Skeletal muscle cell (primary cell): Measurements from ENCODE around the gene PROS1.
"Not testable (repeated sequence)": the region's sequence is repeated elsewhere in the genome, so short reads cannot be mapped to it uniquely, and the experiment has no call there.

ENCODE experiments used
- DNase-seq: peaks from one replicate; pipeline ENCODE4 v3.0.0-alpha.2; 2010; ENCODE audit warnings: low read depth
- H3K4me3 ChIP-seq: 2 replicates; pipeline ENCODE4 v1.5.1; 2011; ENCODE audit warnings: low read depth, mild to moderate bottlenecking, control low read depth, low read length, moderate library complexity

The PROS1 gene

DNA sequence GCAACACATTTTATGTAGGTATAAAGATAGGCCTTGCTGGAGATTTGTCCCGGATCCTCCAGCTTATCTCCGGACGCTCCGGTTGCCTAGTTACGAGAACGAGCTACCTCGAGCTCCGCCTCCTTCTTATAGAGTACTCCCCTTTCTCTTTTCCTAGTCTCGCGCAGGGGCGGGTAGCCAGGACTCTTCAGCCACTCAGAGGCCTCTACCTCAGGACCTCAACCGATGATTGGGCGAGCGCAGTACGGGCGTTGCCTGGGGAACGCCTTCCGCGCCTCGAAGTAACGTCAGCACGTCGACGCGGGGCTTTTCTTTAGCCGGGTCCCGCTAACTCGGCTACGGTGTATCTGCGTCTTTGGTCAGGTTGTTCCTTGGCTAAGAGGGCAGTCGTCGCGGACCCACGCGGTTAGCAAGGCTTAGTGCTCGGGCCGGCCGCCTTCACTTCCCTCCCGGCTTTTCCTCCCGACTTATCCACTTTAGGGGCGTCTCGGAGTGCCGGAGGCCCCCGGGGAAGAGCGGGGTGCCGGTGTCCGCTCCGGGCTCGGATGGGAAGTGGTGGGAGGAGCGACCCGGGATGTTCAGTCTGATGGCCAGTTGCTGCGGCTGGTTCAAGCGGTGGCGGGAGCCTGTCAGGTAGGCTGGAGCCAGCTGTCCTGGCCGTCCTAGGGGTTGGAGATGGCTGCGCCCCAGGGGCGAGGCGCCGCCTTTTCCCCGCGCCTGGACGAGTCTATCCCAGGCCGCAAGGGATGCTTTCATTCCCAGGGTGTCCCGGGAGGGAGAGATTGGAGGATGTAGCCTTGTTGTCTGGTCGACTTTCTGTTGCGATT, 6.4 kb upstream of the PROS1 start, which contains the start of gene ARL13B:
Gene ARL13B, plus strand, starts transcription at position 306 of the 827 bp plus-strand sequence. Its CDS starts 269 bp downstream, at position 575.
- H3K4me3 ChIP-seq = peak within 1 kb of the TSS; percentile 90
- peak; percentile 94 for DNase-seq

- DNase-seq = no peak
- H3K4me3 ChIP-seq = no peak overlapping the region
Observed at GRCh38 chr3:93969997-93970396, 3.7 kb downstream of the PROS1 start.

GRCh38 chr3:93969443-93969842, 4.3 kb downstream of the PROS1 start:
- DNase-seq = no peak
- no peak overlapping the region for H3K4me3 ChIP-seq

DNA sequence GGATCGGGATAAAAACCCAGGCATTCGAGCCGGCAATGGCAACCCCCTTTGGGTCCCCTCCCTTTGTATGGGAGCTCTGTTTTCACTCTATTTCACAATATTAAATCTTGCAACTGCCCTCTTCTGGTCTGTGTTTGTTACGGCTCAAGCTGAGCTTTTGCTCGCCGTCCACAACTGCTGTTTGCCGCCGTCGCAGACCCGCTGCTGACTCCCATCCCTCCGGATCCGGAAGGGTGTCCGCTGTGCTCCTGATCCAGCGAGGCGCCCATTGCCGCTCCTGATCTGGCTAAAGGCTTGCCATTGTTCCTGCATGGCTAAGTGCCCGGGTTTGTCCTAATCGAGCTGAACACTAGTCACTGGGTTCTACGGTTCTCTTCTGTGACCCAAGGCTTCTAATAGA, 8.6 kb downstream of the PROS1 start:
- H3K4me3 ChIP-seq, DNase-seq: not testable (repeated sequence)

DNA sequence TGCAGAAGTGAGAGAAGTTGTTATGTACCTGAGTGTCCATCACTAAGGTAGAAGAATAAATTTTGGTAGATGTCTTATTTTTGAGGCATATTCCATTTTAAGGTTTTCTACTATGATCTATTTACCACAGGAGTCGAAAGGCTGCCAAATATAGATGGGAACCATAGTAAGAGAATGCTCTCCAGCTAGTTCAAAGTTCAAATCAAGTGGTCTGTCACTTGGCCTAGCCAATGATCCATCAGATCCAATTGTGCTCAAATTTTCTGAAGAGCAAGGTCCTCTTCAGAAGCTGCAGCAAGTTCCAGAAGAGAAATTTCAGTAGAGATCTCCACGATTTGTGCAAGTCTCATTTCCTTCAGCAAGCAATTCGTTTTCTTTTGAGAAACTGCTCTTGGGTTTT, 10.9 kb downstream of the PROS1 start:
- DNase-seq = no peak
- no peak overlapping the region for H3K4me3 ChIP-seq

DNA sequence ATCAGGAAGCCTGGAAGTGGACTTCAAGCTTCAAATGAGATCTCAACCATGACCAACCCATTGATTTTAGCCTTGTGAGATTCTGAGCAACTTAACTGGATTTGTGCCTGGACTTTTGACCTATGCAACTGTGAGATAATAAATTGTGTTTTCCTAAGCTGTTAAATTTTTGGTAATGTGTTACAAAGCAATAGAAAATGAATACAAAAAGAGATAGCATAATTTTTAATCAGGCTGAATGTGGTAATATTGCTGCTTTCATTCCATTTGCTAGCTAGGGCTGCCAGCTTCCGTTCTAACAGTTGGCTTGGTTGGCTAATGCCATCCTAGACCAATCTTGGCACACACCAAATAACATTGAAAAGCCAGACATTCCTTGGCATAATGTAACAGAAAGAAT, 12.2 kb downstream of the PROS1 start:
- H3K4me3 ChIP-seq = no peak overlapping the region
- no peak for DNase-seq

- DNase-seq = no peak
- no peak overlapping the region for H3K4me3 ChIP-seq
Observed at GRCh38 chr3:93961026-93961425, 12.7 kb downstream of the PROS1 start.

GRCh38 chr3:93949958-93950357, 23.7 kb downstream of the PROS1 start:
- not testable (repeated sequence) for DNase-seq

DNA sequence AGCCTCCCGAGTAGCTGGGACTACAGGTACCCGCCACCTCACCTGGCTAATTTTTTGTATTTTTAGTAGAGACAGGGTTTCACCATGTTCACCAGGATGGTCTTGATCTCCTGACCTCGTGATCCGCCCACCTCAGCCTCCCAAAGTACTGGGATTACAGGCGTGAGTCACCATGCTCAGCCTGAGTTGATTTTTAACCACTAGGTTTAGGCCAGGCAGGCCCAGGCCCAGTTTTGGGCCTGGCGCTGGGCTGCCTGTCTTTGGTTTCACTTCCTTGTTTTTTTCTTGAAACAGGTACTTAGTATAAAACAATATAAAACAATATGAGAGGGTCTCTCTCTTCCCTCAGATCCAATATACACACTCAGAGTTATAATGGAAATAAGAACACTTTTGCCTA, 36.2 kb downstream of the PROS1 start:
- not testable (repeated sequence) for H3K4me3 ChIP-seq, DNase-seq

More at GRCh38 chr3:93949958-93950357, 23.7 kb downstream of the PROS1 start:
- not testable (repeated sequence) for H3K4me3 ChIP-seq

DNA sequence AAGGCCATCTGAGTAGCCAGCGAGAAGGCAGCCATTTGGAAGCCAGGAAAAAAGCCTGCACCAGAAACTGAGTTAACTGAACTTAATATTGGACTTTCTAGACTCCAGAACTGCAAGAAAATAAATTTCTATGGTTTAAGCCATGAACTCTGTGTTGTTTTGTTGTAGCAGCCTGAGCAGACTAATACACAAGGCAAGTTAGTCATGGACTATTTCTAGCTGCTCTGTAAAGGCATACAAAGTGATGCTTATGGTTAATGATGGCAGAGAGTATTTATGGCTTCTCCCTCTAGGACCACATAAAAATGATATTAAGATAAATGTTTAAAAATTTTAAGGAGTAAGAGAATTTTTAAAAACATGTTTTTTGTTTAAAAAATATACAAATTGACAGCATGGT, 37.1 kb downstream of the PROS1 start:
- H3K4me3 ChIP-seq = no peak overlapping the region
- no peak for DNase-seq

DNA sequence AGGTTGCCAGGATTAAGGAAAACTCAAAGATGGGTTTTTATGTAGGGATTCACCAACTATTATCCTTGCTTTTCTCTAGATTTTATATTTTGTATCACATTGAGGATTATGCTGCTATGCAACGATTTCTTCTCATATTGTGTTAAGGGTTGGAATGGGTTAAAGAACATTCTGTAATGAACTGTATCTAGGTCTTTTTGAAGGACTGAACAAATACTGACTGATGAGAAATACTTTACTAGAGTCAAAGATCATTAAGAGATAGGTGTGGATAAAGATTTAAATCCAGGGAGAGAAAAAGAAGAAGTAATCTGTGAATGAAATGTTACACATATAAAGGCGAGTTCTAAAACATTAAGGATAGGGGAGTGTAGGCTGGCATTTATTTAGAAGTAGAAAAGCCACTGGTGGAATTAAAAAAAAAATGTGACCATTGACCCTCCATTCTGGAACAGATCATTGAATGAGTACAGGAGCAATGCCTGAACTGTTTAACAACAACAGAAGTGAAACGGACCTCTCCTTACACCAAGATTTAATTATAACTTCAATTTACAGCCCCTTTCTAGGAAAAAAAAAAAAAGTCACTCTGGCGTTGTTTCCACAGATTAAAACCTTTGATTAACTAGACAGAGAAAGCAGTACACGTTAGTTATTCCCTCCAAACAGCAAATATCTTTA, 39.2 kb downstream of the PROS1 start:
- H3K4me3 ChIP-seq = no peak overlapping the region
- no peak for DNase-seq

- no peak overlapping the region for H3K4me3 ChIP-seq
- DNase-seq = no peak
Observed at GRCh38 chr3:93931597-93932229, 42.0 kb downstream of the PROS1 start.

- no peak for DNase-seq
- H3K4me3 ChIP-seq = no peak overlapping the region
Observed at GRCh38 chr3:93930041-93930440, 43.7 kb downstream of the PROS1 start.

GRCh38 chr3:93926789-93927188, 46.9 kb downstream of the PROS1 start:
- DNase-seq = no peak
- no peak overlapping the region for H3K4me3 ChIP-seq

GRCh38 chr3:93924491-93924890, 49.2 kb downstream of the PROS1 start:
- no peak overlapping the region for H3K4me3 ChIP-seq
- DNase-seq = no peak

- H3K4me3 ChIP-seq = no peak overlapping the region
- no peak for DNase-seq
Observed at GRCh38 chr3:93923006-93923405, 50.7 kb downstream of the PROS1 start.

- not testable (repeated sequence) for DNase-seq, H3K4me3 ChIP-seq
Observed at GRCh38 chr3:93917546-93918029, 56.1 kb downstream of the PROS1 start.

DNA sequence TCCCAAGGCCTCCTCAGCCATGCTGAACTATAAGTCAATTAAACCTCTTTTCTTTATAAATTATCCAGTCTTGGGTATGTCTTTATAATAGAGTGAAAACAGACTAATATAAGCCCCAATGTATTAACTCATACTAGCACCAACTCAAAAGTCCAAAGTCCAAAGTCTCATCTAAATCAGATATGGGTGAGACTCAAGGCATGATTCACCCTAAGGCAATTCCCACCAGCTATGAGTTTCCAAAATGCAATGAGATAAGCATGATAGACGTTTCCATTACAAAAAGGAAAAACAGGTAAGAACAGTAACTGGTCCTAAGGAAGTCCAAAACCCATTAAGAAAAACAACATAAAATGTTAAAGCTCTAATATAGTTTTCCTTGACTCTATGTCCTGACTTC, 60.1 kb downstream of the PROS1 start:
- DNase-seq, H3K4me3 ChIP-seq: not testable (repeated sequence)

- DNase-seq = no peak
- H3K4me3 ChIP-seq = no peak overlapping the region
Observed at GRCh38 chr3:93911206-93911605, 62.5 kb downstream of the PROS1 start.

DNA sequence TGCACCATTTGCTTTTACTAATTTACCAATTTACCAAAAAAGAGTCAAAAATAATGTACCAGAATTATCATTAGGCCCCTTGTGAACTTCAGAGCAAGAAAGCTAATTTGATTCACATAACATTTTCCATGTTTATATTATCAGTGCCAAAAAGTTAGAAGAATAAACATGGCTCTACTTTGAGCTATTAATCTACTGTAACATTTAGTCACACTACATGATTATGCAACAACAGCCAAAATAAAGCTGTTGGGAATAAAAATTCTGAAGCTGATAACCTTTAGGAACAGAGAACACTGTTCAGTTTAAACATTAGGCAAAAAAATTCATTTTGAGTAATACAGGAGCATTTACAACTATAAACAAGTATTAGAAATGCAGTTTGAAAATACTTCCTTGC, 63.6 kb downstream of the PROS1 start:
- H3K4me3 ChIP-seq = no peak overlapping the region
- no peak for DNase-seq
